ENCODE measurements around the gene RNF144A.
A peak's percentile ranks its signal among the peaks of the same experiment; 100 is the strongest.

The RNF144A gene, protein sequence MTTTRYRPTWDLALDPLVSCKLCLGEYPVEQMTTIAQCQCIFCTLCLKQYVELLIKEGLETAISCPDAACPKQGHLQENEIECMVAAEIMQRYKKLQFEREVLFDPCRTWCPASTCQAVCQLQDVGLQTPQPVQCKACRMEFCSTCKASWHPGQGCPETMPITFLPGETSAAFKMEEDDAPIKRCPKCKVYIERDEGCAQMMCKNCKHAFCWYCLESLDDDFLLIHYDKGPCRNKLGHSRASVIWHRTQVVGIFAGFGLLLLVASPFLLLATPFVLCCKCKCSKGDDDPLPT

DNA sequence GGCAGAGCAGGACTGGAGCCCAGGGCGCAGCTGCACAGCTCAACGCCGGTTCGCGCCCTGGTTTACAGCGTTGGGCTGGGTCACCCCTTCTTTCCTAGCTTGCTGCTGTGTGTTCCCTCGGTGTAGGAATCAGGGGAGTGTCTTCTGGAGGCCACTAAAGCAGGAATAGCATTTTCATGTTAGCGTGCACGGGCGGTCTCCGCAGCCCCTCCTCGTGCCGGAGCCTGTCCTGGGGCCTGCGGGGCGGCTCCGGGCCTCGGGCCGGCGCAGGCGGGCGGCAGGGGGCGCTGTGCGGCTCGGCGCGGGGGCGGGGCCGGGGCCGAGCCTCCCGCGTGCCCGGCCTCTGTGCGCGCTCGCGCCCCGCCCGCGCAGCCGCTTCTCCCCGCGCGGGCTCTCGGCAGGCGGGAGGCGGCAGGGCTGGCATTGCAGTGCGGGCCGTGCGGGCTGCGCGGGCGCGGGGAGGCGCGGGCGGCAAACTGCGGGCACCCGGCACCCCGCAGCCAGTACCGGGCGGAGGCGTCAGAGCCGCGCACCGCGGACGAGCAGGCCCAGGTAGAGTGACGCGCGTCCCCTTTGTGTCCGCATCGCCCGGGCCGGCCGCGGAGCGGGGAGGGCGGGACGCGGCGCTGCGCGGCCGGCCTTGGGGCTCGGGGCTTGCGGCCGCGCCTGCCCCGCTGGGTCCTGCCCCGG is at the start of gene RNF144A:
RNF144A (plus strand) TSS at position 342 of the 690 bp plus-strand sequence. CDS start 79,515 bp downstream, outside the sequence.
- H3K4me3 ChIP-seq (ENCODE audit: low read depth, low read length): peak within 1 kb of the TSS; percentile 40
- DNase-seq (ENCODE audit: low read depth): peak; percentile 62
- TF ChIP-seq, protein P1, sequence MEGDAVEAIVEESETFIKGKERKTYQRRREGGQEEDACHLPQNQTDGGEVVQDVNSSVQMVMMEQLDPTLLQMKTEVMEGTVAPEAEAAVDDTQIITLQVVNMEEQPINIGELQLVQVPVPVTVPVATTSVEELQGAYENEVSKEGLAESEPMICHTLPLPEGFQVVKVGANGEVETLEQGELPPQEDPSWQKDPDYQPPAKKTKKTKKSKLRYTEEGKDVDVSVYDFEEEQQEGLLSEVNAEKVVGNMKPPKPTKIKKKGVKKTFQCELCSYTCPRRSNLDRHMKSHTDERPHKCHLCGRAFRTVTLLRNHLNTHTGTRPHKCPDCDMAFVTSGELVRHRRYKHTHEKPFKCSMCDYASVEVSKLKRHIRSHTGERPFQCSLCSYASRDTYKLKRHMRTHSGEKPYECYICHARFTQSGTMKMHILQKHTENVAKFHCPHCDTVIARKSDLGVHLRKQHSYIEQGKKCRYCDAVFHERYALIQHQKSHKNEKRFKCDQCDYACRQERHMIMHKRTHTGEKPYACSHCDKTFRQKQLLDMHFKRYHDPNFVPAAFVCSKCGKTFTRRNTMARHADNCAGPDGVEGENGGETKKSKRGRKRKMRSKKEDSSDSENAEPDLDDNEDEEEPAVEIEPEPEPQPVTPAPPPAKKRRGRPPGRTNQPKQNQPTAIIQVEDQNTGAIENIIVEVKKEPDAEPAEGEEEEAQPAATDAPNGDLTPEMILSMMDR (IDR thresholded peaks at IDR 0.05; ENCODE audit: insufficient read depth, low read depth, low read length, missing control alignments): peak; percentile 59

DNA sequence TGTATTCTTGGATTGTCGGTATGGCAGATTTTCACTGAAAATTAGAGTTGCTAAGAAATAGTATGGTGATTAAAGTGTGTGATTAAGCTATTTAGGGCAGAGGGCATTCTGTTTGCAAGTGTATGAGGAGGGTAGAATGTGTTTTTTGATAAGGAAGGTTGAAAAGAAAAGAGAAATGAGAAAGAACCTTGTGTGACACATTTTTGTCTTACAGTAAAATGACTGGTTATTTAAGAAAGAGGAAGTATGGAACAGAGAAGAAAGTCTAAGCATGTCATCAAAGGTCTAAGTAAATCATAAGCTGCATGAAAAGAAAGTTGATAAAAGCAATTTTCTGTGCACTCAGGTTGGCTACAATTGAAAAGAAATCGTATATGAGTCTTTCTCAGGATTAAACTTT is 44.8 kb upstream of the RNF144A start:
- no peak for DNase-seq (ENCODE audit: low read depth)
- no peak overlapping the region for H3K4me3 ChIP-seq (ENCODE audit: low read depth, low read length)
- TF ChIP-seq, protein P1 (IDR thresholded peaks at IDR 0.05; ENCODE audit: insufficient read depth, low read depth, low read length, missing control alignments): no peak

DNA sequence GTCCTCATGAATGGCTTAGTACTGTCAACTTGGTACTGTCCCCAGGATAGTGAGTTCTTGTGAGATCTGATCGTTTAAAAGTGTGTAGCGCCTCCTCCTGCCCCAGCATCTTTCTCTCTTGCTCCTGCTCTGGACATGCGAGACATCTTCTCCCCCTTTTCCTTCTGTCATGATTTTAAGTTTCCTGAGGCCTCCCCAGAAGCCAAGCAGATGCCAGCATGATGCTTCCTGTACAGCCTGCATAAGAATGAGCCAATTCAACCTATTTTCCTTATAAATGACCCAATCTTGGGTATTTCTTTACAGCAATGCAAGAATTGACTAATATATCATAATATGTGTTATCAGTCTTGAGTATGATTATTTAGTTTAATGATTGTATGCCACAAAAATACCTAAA is 43.2 kb upstream of the RNF144A start:
- TF ChIP-seq, protein P1 (IDR thresholded peaks at IDR 0.05; ENCODE audit: insufficient read depth, low read depth, low read length, missing control alignments): no peak
- no peak overlapping the region for H3K4me3 ChIP-seq (ENCODE audit: low read depth, low read length)
- no peak for DNase-seq (ENCODE audit: low read depth)

DNA sequence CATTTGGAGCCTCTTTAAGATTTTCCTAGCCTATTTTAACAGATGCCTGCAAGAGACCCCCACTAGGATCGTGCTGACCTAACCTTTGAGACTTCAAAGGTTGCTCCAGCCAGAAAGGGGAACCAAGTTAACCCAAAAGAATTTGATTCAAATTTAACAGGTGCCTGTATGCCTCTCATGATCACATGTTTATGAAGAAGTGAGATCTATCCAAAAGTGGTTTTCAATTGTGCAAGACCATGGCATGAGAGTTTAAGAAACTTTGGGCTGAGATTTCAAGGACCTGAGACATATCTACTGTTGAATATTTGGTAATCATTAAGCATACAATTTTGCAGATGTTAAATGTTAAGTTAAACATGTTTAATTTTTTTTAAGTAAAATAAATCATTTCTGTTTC is 40.9 kb upstream of the RNF144A start:
- DNase-seq (ENCODE audit: low read depth): no peak
- no peak overlapping the region for H3K4me3 ChIP-seq (ENCODE audit: low read depth, low read length)
- TF ChIP-seq, protein P1 (IDR thresholded peaks at IDR 0.05; ENCODE audit: insufficient read depth, low read depth, low read length, missing control alignments): no peak

DNA sequence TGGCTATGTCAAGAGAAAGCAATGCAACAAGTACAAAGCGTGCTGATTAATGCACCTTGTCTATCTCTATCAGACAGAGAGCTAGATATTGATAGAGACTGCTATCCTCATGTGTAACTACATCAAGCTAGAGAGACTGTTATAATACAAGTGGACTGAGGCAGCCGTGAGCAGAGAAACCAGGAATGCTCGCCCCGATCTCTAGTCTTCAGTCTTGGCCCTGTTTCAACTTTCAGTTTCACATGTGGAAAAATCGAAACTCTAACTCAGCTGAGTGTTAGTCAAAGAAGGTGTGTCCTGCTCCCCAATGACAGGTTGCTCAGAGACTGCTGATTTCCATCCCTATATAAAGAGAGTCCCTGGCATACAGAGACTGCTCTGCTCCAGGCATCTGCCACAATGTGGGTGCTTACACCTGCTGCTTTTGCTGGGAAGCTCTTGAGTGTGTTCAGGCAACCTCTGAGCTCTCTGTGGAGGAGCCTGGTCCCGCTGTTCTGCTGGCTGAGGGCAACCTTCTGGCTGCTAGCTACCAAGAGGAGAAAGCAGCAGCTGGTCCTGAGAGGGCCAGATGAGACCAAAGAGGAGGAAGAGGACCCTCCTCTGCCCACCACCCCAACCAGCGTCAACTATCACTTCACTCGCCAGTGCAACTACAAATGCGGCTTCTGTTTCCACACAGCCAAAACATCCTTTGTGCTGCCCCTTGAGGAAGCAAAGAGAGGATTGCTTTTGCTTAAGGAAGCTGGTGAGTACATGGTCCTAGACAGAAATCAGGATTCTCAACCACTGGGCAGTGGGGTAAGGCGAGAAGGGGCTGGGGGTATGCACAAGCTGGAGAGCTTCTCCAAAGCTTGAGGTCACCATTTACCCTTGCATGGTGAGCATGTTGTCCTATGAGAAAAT is 39.6 kb upstream of the RNF144A start, which contains the start of gene RSAD2:
RSAD2 (plus strand) TSS at position 376 of the 903 bp plus-strand sequence; CDS start at position 400, 24 bp downstream.
- TF ChIP-seq, protein P1 (IDR thresholded peaks at IDR 0.05; ENCODE audit: insufficient read depth, low read depth, low read length, missing control alignments): no peak
- peak; percentile 16 for DNase-seq (ENCODE audit: low read depth)
- H3K4me3 ChIP-seq (ENCODE audit: low read depth, low read length): no peak within 1 kb of the TSS

DNA sequence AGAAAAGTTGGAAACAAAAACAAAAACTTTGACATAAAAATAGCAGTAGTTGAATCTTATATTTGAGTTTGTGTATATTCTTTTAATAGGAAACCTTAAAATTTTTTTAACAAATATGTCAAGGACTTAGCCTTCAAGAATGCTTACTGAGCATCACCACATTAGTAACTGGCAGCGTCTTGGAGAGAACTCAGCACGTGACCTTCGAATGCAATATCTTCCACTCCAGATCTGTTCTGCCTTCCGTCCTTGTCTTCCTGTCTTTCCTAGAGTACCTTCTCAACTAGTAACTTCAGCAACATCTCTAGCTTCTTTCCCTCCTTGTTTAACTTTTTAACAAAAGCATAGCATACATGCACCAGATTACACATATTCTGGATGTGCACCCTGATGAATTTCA is 38.7 kb upstream of the RNF144A start:
- TF ChIP-seq, protein P1 (IDR thresholded peaks at IDR 0.05; ENCODE audit: insufficient read depth, low read depth, low read length, missing control alignments): no peak
- H3K4me3 ChIP-seq (ENCODE audit: low read depth, low read length): no peak overlapping the region
- no peak for DNase-seq (ENCODE audit: low read depth)

Data from GM12865 (cell line).